Right atrium auricular region (tissue), 2 donors: ENCODE results near the gene PDK2. TPM values are rescaled to one million over a fixed set of nuclear protein-coding genes. Genes with fewer than 3 reads are reported as not detected.

Experiments
- DNase-seq: peaks from one replicate; pipeline ENCODE4 v3.0.0-alpha.2; 2019; ENCODE audit warnings: low spot score
- H3K27ac ChIP-seq, 2 donors: fragments of 200-600 bp; sonication (generic); 1 replicate in 1 of 2; 2 replicates in 1 of 2; pipeline ENCODE4 v1.5.1; 2016 to 2019
- H3K27me3 ChIP-seq, 2 donors: fragments of 200-600 bp; sonication (generic); one replicate each; pipeline versions ENCODE4 v1.5.1 to v1.6.0; 2017 to 2019
- H3K36me3 ChIP-seq: fragments of 200-600 bp; sonication (generic); one replicate; pipeline ENCODE4 v1.5.1; 2016
- H3K4me1 ChIP-seq, 2 donors: fragments of 200-600 bp; sonication (generic); one replicate each; pipeline versions ENCODE4 v1.5.1 to v1.6.0; 2017 to 2019
- H3K4me3 ChIP-seq, 2 donors: fragments of 200-600 bp; sonication (generic); 1 replicate in 1 of 2; 2 replicates in 1 of 2; pipeline ENCODE4 v1.5.1; 2017 to 2019; ENCODE audit warnings: mild to moderate bottlenecking in 1 of 2, moderate library complexity in 1 of 2
- H3K9me3 ChIP-seq, 2 donors: fragments of 200-600 bp; sonication (generic); one replicate each; pipeline ENCODE4 v1.5.1; 2019
- CTCF ChIP-seq, 2 donors: fragments of 200-600 bp; sonication (generic); IDR thresholded peaks; one replicate each; pipeline ENCODE4 v1.5.1; 2019; ENCODE audit warnings: antibody characterized with exemption in 2 of 2
- total RNA-seq, 2 donors: library from RNA; depleted of rRNA; stranded (reverse); fragments of >200 nt; gene quantifications; one replicate each; pipeline ENCODE4 v1.1.0, GENCODE V29; 2016

PDK2 gene
- total RNA-seq, 2 donors from 2014 or later, result 186 to 214 TPM

DNA sequence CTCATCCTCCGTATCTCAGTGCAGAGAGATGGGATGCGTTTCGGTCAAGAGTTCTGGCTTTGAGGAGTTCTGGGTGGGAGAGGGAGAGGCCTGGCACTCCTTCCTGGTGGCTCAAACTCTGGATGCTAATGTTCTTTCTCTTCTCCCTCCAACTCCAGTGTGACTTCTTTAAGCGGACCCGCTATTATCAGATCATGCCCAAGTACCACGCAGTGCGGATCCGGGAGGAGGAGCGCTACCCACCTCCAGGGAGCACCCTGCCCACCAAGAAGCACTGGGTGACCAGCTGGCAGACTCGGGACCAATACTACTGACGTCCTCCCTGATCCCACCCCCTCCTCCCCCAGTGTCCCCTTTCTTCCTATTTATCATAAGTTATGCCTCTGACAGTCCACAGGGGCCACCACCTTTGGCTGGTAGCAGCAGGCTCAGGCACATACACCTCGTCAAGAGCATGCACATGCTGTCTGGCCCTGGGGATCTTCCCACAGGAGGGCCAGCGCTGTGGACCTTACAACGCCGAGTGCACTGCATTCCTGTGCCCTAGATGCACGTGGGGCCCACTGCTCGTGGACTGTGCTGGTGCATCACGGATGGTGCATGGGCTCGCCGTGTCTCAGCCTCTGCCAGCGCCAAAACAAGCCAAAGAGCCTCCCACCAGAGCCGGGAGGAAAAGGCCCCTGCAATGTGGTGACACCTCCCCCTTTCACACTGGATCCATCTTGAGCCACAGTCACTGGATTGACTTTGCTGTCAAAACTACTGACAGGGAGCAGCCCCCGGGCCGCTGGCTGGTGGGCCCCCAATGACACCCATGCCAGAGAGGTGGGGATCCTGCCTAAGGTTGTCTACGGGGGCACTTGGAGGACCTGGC is 6.0 kb upstream of the PDK2 start:
- H3K27me3 ChIP-seq, result no peaks in the 10 kb centered on the region
- H3K4me1 ChIP-seq, result peaks cover 0 to 4% of the 10 kb centered on the region in 2 donors
- no peak overlapping the region for H3K27ac ChIP-seq
- H3K9me3 ChIP-seq, result no peaks in the 10 kb centered on the region
- no peak overlapping the region for H3K4me3 ChIP-seq
- H3K36me3 ChIP-seq, result peaks cover 18% of the 10 kb centered on the region
- TF ChIP-seq CTCF (IDR thresholded peaks at IDR 0.05), result no peak
- no peak for DNase-seq

DNA sequence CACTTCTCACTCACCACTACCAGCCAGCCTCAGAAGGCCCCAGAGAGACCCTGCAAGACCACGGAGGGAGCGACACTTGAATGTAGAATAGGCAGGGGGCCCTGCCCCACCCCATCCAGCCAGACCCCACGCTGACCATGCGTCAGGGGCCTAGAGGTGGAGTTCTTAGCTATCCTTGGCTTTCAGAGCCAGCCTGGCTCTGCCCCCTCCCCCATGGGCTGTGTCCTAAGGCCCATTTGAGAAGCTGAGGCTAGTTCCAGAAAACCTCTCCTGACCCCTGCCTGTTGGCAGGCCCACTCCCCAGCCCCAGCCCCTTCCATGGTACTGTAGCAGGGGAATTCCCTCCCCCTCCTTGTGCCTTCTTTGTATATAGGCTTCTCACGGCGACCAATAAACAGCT is 5.1 kb upstream of the PDK2 start:
- Histone ChIP-seq H3K4me3 (no peak overlapping the region), H3K27me3 (no peaks in the 10 kb centered on the region), H3K4me1 (peaks cover 0 to 4% of the 10 kb centered on the region in 2 donors), H3K27ac (no peak overlapping the region), H3K9me3 (no peaks in the 10 kb centered on the region), H3K36me3 (peaks cover 18% of the 10 kb centered on the region)
- no peak for DNase-seq
- TF ChIP-seq CTCF (IDR thresholded peaks at IDR 0.05), result no peak

- no peak overlapping the region for H3K27ac ChIP-seq
- DNase-seq, result no peak
- no peak for TF ChIP-seq CTCF (IDR thresholded peaks at IDR 0.05)
These were observed 3.9 kb upstream of the PDK2 start for GRCh38 chr17:50090971-50091917.

GRCh38 chr17:50091918-50092285 is 3.2 kb upstream of the PDK2 start:
- TF ChIP-seq CTCF (IDR thresholded peaks at IDR 0.05), result no peak
- DNase-seq, result no peak
- peaks cover 0 to 18% of the 10 kb centered on the region in 2 donors for H3K4me1 ChIP-seq
- H3K4me3 ChIP-seq, result no peak overlapping the region
- H3K9me3 ChIP-seq, result no peaks in the 10 kb centered on the region
- H3K27ac ChIP-seq, result no peak overlapping the region
- H3K27me3 ChIP-seq, result no peaks in the 10 kb centered on the region
- peaks cover 18% of the 10 kb centered on the region for H3K36me3 ChIP-seq

More at GRCh38 chr17:50090971-50091917, 3.9 kb upstream of the PDK2 start:
- no peak overlapping the region for H3K4me3 ChIP-seq
- peaks cover 18% of the 10 kb centered on the region for H3K36me3 ChIP-seq
- H3K27me3 ChIP-seq, result no peaks in the 10 kb centered on the region
- no peaks in the 10 kb centered on the region for H3K9me3 ChIP-seq
- H3K4me1 ChIP-seq, result peaks cover 0 to 12% of the 10 kb centered on the region in 2 donors

GRCh38 chr17:50093246-50093645 is 1.9 kb upstream of the PDK2 start:
- Histone ChIP-seq H3K27me3 (no peaks in the 10 kb centered on the region), H3K4me1 (peaks cover 0 to 31% of the 10 kb centered on the region in 2 donors), H3K9me3 (no peaks in the 10 kb centered on the region), H3K27ac (no peak overlapping the region), H3K4me3 (no peak overlapping the region), H3K36me3 (peaks cover 23% of the 10 kb centered on the region)
- no peak for DNase-seq
- no peak for TF ChIP-seq CTCF (IDR thresholded peaks at IDR 0.05)
